Left ventricle myocardium inferior (tissue), 1 donor: ENCODE results near the gene FAM13B. TPM values are rescaled to one million over a fixed set of nuclear protein-coding genes. Genes with fewer than 3 reads are reported as not detected.

ENCODE experiments used
- DNase-seq: peaks from one replicate; pipeline ENCODE4 v3.0.0-alpha.2; 2020
- H3K27ac ChIP-seq: fragments of 200-600 bp; replicated peaks from 2 replicates; pipeline ENCODE4 v1.8.0; 2021
- H3K27me3 ChIP-seq: fragments of 200-600 bp; 2 replicates; pipeline ENCODE4 v1.8.0; 2021; ENCODE audit warnings: low read depth
- H3K36me3 ChIP-seq: fragments of 200-600 bp; 2 replicates; pipeline ENCODE4 v1.8.0; 2021
- H3K4me1 ChIP-seq: fragments of 200-600 bp; 2 replicates; pipeline ENCODE4 v1.8.0; 2021
- H3K4me3 ChIP-seq: fragments of 200-600 bp; 2 replicates; pipeline ENCODE4 v1.8.0; 2021; ENCODE audit warnings: mild to moderate bottlenecking, moderate library complexity
- H3K9me3 ChIP-seq: fragments of 200-600 bp; replicated peaks from 2 replicates; pipeline ENCODE4 v1.8.0; 2021
- CTCF ChIP-seq: fragments of 200-600 bp; IDR thresholded peaks from 2 replicates; pipeline ENCODE4 v1.8.0; 2021; ENCODE audit warnings: antibody characterized with exemption, mild to moderate bottlenecking, borderline replicate concordance
- intact Hi-C: fragments of 100-400 bp; cut with micrococcal nuclease; formaldehyde crosslinking; loops from one replicate; pipeline ENCODE4 v1.11.0; 2022
- total RNA-seq: library from RNA; stranded (reverse); fragmentation: NEBNext Ultra II Directional; extraction: Animal tissue kit (Norgen Biotek cat#: 25700); gene quantifications from one replicate; pipeline ENCODE4 v1.2.1, GENCODE V29; 2021
- donor health status: DM: no; HTN: yes; CAD: no; lungs with severe emphysema.

FAM13B gene
- total RNA-seq, 1 donor from 2014 or later, result 22.1 TPM

GRCh38 chr5:138011991-138012390 lies 20.9 kb downstream of the FAM13B start:
- no peaks in the 10 kb centered on the region for H3K9me3 ChIP-seq
- TF ChIP-seq CTCF, result no peak
- no peaks in the 10 kb centered on the region for H3K27me3 ChIP-seq
- peaks cover 57% of the 10 kb centered on the region for H3K36me3 ChIP-seq
- H3K27ac ChIP-seq, result no peak overlapping the region
- H3K4me1 ChIP-seq, result peaks cover 3% of the 10 kb centered on the region
- no peak for DNase-seq
- intact Hi-C loops, result no loop called here
- no peak overlapping the region for H3K4me3 ChIP-seq

GRCh38 chr5:138000102-138000723 lies 32.7 kb downstream of the FAM13B start:
- Histone ChIP-seq H3K27me3 (no peaks in the 10 kb centered on the region), H3K27ac (peak overlapping the region; percentile 28), H3K36me3 (peaks cover 31% of the 10 kb centered on the region), H3K9me3 (no peaks in the 10 kb centered on the region), H3K4me1 (peaks cover 22% of the 10 kb centered on the region), H3K4me3 (no peak overlapping the region)
- TF ChIP-seq CTCF, result no peak
- intact Hi-C loops, result no loop called here
- DNase-seq, result no peak

- Histone ChIP-seq H3K4me1 (peaks cover 34% of the 10 kb centered on the region), H3K27me3 (no peaks in the 10 kb centered on the region), H3K4me3 (no peak overlapping the region), H3K9me3 (no peaks in the 10 kb centered on the region), H3K27ac (no peak overlapping the region), H3K36me3 (peaks cover 14% of the 10 kb centered on the region)
- no peak for TF ChIP-seq CTCF
- intact Hi-C loops, result no loop called here
- DNase-seq, result no peak
These were observed 35.1 kb downstream of the FAM13B start for GRCh38 chr5:137997726-137998213.

GRCh38 chr5:137995749-137996128 lies 37.1 kb downstream of the FAM13B start:
- Histone ChIP-seq H3K27ac (no peak overlapping the region), H3K27me3 (no peaks in the 10 kb centered on the region), H3K4me1 (peaks cover 34% of the 10 kb centered on the region), H3K4me3 (no peak overlapping the region), H3K9me3 (no peaks in the 10 kb centered on the region), H3K36me3 (peaks cover 14% of the 10 kb centered on the region)
- no peak for DNase-seq
- intact Hi-C loops, result no loop called here
- no peak for TF ChIP-seq CTCF

GRCh38 chr5:137995077-137995748 lies 37.7 kb downstream of the FAM13B start:
- Histone ChIP-seq H3K27me3 (no peaks in the 10 kb centered on the region), H3K36me3 (peaks cover 12% of the 10 kb centered on the region), H3K9me3 (no peaks in the 10 kb centered on the region), H3K4me3 (no peak overlapping the region), H3K27ac (no peak overlapping the region), H3K4me1 (peaks cover 31% of the 10 kb centered on the region)
- intact Hi-C loops, result no loop called here
- TF ChIP-seq CTCF, result no peak
- no peak for DNase-seq
